ENCODE measurements around the gene HACL1. TPM values are rescaled to one million over a fixed set of nuclear protein-coding genes. Genes with fewer than 3 reads are reported as not detected.

Gene HACL1
- total RNA-seq, 1 experiment from 2014 or later: 19.6 TPM

DNA sequence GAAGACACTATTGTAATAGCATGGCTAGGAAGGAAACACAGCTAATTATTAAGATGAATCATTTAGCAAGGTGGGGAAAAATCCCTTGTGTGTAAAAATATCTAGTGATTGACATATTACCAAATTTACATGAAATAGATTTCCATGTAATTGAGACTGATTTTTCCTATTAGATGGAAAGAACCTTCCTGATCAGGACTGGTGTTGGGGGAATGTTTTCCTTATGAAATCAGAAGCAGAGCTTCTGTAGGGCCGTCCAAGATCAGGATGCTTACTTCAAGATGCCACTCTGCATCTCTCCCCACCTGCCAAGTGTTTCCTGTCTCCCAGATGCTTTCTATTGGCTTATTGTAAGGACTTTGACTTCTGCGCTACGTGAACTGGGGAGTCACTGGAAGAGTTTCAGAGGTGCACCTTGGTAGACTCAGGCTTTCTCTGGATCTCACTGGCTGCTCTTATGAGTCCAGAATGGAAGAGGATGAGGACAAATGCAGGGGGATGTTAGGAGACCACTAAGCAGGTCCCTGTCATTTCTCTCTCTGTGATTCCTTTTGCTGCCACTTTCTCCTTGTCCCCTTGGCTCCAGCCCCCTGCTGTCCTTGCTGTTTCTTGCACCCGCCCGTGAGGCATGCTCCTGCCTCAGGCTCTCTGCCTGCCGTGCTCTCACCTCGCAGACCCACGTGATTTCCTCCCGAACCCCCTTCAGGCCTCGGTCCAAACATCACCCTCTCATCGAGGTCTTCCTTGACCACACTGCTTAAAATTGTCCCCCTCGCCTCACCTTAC is 30.2 kb upstream of the HACL1 start:
- H3K27me3 Mint-ChIP-seq (ENCODE audit: unreplicated experiment): no peaks in the 10 kb centered on the region
- H3K4me3 Mint-ChIP-seq (ENCODE audit: low read depth, unreplicated experiment): no peak overlapping the region
- DNase-seq: no peak
- H3K27ac Mint-ChIP-seq (ENCODE audit: unreplicated experiment): no peak overlapping the region
- TF ChIP-seq, protein P1, sequence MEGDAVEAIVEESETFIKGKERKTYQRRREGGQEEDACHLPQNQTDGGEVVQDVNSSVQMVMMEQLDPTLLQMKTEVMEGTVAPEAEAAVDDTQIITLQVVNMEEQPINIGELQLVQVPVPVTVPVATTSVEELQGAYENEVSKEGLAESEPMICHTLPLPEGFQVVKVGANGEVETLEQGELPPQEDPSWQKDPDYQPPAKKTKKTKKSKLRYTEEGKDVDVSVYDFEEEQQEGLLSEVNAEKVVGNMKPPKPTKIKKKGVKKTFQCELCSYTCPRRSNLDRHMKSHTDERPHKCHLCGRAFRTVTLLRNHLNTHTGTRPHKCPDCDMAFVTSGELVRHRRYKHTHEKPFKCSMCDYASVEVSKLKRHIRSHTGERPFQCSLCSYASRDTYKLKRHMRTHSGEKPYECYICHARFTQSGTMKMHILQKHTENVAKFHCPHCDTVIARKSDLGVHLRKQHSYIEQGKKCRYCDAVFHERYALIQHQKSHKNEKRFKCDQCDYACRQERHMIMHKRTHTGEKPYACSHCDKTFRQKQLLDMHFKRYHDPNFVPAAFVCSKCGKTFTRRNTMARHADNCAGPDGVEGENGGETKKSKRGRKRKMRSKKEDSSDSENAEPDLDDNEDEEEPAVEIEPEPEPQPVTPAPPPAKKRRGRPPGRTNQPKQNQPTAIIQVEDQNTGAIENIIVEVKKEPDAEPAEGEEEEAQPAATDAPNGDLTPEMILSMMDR (IDR thresholded peaks at IDR 0.05; ENCODE audit: unreplicated experiment): no peak
- intact Hi-C loops (cut with micrococcal nuclease; ENCODE audit: unreplicated experiment): loop anchor here (2.0 to 5.0 kb wide), 3 partner anchors 171 to 616 kb away; no protein-coding TSS in a partner anchor
- BruUV-seq (replicated peaks): no TSS peak
- H3K9me3 Mint-ChIP-seq (ENCODE audit: low read depth, unreplicated experiment): no peaks in the 10 kb centered on the region
- H3K4me1 Mint-ChIP-seq (ENCODE audit: low read depth, unreplicated experiment): peaks cover 9% of the 10 kb centered on the region
- H3K36me3 Mint-ChIP-seq (ENCODE audit: insufficient read depth, unreplicated experiment): no peaks in the 10 kb centered on the region
- CTCF ChIA-PET: interaction anchor here (0.8 kb wide), 1 partner anchor 74 kb away, joined by 3 read pairs; no protein-coding TSS in a partner anchor

DNA sequence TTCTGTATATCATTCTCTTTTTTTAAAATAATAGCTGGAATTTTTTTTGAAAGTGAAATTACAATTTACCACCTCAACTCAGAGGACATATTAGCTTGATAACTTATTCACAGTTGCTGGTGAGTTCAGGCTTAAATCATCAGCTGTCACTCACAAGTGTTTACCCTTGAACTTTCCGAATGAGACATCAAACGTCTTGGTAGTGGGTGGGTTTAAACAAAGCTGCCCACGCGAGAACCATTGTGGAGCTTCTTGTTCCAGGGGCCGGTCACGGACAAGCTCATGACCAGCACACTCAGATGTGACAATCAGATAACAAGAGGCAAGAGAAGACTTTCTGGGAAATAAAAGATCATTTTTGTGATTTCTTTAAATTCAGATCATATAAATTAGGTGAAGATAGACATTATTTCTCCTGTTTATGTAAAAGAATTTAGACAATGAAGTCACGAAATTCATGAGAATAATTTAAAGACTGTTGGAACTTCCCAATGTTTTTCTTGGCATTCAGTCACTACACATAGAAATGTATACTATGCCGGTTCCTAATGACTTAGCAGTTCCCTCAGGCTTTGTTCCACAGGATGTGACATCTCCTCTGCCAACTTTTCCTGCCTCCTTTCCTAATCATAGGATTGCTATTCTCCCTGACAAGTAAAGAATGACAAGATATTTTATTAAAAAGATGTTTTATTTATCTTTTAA is 29.4 kb upstream of the HACL1 start:
- CTCF ChIA-PET: interaction anchor here (1.0 kb wide), 1 partner anchor 166 kb away, joined by 5 read pairs; no protein-coding TSS in a partner anchor
- peaks cover 9% of the 10 kb centered on the region for H3K4me1 Mint-ChIP-seq (ENCODE audit: low read depth, unreplicated experiment)
- H3K27me3 Mint-ChIP-seq (ENCODE audit: unreplicated experiment): no peaks in the 10 kb centered on the region
- no peaks in the 10 kb centered on the region for H3K36me3 Mint-ChIP-seq (ENCODE audit: insufficient read depth, unreplicated experiment)
- no peak for DNase-seq
- no peaks in the 10 kb centered on the region for H3K9me3 Mint-ChIP-seq (ENCODE audit: low read depth, unreplicated experiment)
- BruUV-seq (replicated peaks): no TSS peak
- intact Hi-C loops (cut with micrococcal nuclease; ENCODE audit: unreplicated experiment): loop anchor here (1.0 to 5.0 kb wide), 4 partner anchors 172 to 617 kb away; no protein-coding TSS in a partner anchor
- TF ChIP-seq, protein P1 (IDR thresholded peaks at IDR 0.05; ENCODE audit: unreplicated experiment): no peak
- no peak overlapping the region for H3K27ac Mint-ChIP-seq (ENCODE audit: unreplicated experiment)
- H3K4me3 Mint-ChIP-seq (ENCODE audit: low read depth, unreplicated experiment): no peak overlapping the region

DNA sequence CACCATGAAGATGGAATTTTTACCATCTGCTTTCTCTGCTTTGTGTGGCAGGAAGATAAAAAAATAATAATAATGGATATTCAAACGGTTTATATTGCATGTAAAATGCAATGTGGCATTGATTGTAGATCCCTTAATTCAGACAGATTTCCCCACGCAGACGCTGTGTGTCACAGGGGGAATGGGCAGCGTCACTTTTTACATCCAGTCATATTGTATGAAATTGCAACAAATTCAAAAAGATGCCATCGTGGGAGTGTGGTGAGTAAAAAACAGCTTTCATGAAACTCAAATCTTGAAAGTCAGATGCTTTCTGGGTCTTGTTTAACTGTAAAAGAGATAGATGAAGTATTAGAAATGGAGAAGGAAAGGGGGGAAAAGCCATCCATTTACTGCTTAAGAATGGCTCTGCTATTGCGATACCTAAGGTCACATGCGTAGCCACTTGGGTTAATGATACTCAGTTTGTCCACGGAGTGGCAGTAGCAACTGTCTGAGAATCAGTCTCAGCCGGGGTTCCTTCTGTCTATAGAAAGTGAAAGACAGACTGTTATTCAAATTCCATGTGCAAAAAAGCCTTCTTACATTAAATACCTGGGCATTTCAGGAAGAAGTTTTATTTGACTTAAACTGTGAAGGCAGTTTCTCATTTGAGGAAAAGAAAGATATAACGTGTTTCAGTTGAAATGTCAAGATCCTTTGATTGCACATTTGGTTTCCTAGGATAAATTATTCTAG is 28.7 kb upstream of the HACL1 start:
- no peak overlapping the region for H3K4me3 Mint-ChIP-seq (ENCODE audit: low read depth, unreplicated experiment)

More for the DNA sequence above, 28.7 kb upstream of the HACL1 start:
- peaks cover 9% of the 10 kb centered on the region for H3K4me1 Mint-ChIP-seq (ENCODE audit: low read depth, unreplicated experiment)
- H3K9me3 Mint-ChIP-seq (ENCODE audit: low read depth, unreplicated experiment): no peaks in the 10 kb centered on the region
- no TSS peak for BruUV-seq (replicated peaks)
- CTCF ChIA-PET: interaction anchor here (1.0 kb wide), 1 partner anchor 167 kb away, joined by 5 read pairs; no protein-coding TSS in a partner anchor
- peak overlapping the region; percentile 34 for H3K27ac Mint-ChIP-seq (ENCODE audit: unreplicated experiment)
- H3K36me3 Mint-ChIP-seq (ENCODE audit: insufficient read depth, unreplicated experiment): no peaks in the 10 kb centered on the region
- H3K27me3 Mint-ChIP-seq (ENCODE audit: unreplicated experiment): no peaks in the 10 kb centered on the region
- TF ChIP-seq, protein P1 (IDR thresholded peaks at IDR 0.05; ENCODE audit: unreplicated experiment): no peak
- peak; percentile 58 for DNase-seq
- intact Hi-C loops (cut with micrococcal nuclease; ENCODE audit: unreplicated experiment): loop anchor here (1.0 to 5.0 kb wide), 4 partner anchors 173 to 617 kb away; no protein-coding TSS in a partner anchor
